Mesendoderm (in vitro differentiated cells): ENCODE results near the gene MRM2.

ENCODE experiments used
- DNase-seq: peaks from one replicate; pipeline ENCODE4 v3.0.0; 2013
- H2AK5ac ChIP-seq: 2 replicates; pipeline ENCODE4 v1.6.1; 2013; ENCODE audit warnings: low read length, inconsistent platforms
- H2BK120ac ChIP-seq: 2 replicates; pipeline ENCODE4 v1.6.1; 2013; ENCODE audit warnings: low read depth, mild to moderate bottlenecking, low read length, moderate library complexity, mixed read lengths
- H2BK15ac ChIP-seq: replicated peaks from 2 replicates; pipeline ENCODE4 v1.6.1; 2013; ENCODE audit warnings: low read depth, mild to moderate bottlenecking, moderate library complexity
- H2BK5ac ChIP-seq: 2 replicates; pipeline ENCODE4 v1.6.1; 2013; ENCODE audit warnings: low read length, inconsistent platforms
- H3K18ac ChIP-seq: 2 replicates; pipeline ENCODE4 v1.6.1; 2013; ENCODE audit warnings: mild to moderate bottlenecking, low read length, mixed read lengths
- H3K23ac ChIP-seq: one replicate; pipeline ENCODE4 v1.6.1; 2013; ENCODE audit warnings: low read length
- H3K27ac ChIP-seq: 2 replicates; pipeline ENCODE4 v1.5.1; 2013; ENCODE audit warnings: low read depth, mild to moderate bottlenecking, inconsistent platforms, low read length, moderate library complexity
- H3K27me3 ChIP-seq: 2 replicates; pipeline ENCODE4 v1.6.1; 2013; ENCODE audit warnings: low read length, control low read depth, mild to moderate bottlenecking, inconsistent platforms; ENCODE audit not compliant: insufficient read depth, poor library complexity
- H3K36me3 ChIP-seq: 2 replicates; pipeline ENCODE4 v1.6.1; 2013; ENCODE audit warnings: low read length, inconsistent platforms; ENCODE audit not compliant: control insufficient read depth, insufficient read depth
- H3K4ac ChIP-seq: one replicate; pipeline ENCODE4 v1.6.1; 2013; ENCODE audit warnings: low read depth, mild to moderate bottlenecking, low read length, moderate library complexity
- H3K4me1 ChIP-seq: 2 replicates; pipeline ENCODE4 v1.6.1; 2013; ENCODE audit warnings: low read depth, low read length, inconsistent platforms; ENCODE audit not compliant: control insufficient read depth
- H3K4me2 ChIP-seq: 2 replicates; pipeline ENCODE4 v1.6.1; 2013; ENCODE audit warnings: low read length
- H3K4me3 ChIP-seq: 2 replicates; pipeline ENCODE4 v1.5.1; 2013; ENCODE audit warnings: mild to moderate bottlenecking, low read length
- H3K56ac ChIP-seq: one replicate; pipeline ENCODE4 v1.6.1; 2013; ENCODE audit warnings: low read length
- H3K79me1 ChIP-seq: 2 replicates; pipeline ENCODE4 v1.6.1; 2013; ENCODE audit warnings: low read length, inconsistent platforms
- H3K79me2 ChIP-seq: 2 replicates; pipeline ENCODE4 v1.6.1; 2013; ENCODE audit warnings: mild to moderate bottlenecking, low read length; ENCODE audit not compliant: control insufficient read depth, insufficient read depth
- H3K9ac ChIP-seq: 2 replicates; pipeline ENCODE4 v1.6.1; 2013; ENCODE audit warnings: low read length, inconsistent platforms
- H4K5ac ChIP-seq: one replicate; pipeline ENCODE4 v1.6.1; 2013; ENCODE audit warnings: low read length
- H4K8ac ChIP-seq: one replicate; pipeline ENCODE4 v1.6.1; 2013; ENCODE audit warnings: low read depth, mild to moderate bottlenecking, control low read depth, low read length, moderate library complexity
- WGBS: extraction: QIAGEN DNeasy Blood & Tissue Kit; methylation state at CpG from one replicate; pipeline ENCODE4 v1.1.7; 2013; ENCODE audit warnings: low lambda C conversion rate, missing lambda C conversion rate; ENCODE audit not compliant: insufficient coverage; ENCODE audit errors: extremely low coverage; 5-methylcytosine and 5-hydroxymethylcytosine counted together

The MRM2 gene

GRCh38 chr7:2196381-2197378 is 45.3 kb downstream of the MRM2 start:
- no peak overlapping the region for H2BK120ac ChIP-seq
- no peak overlapping the region for H3K4me2 ChIP-seq
- no peak overlapping the region for H3K56ac ChIP-seq
- no peak overlapping the region for H3K23ac ChIP-seq
- no peaks in the 10 kb centered on the region for H3K79me2 ChIP-seq
- peaks cover 9% of the 10 kb centered on the region for H3K36me3 ChIP-seq
- H3K18ac ChIP-seq, result no peak overlapping the region
- H3K27ac ChIP-seq, result no peak overlapping the region
- H4K5ac ChIP-seq, result no peak overlapping the region
- no peak overlapping the region for H3K4me3 ChIP-seq
- H3K79me1 ChIP-seq, result peaks cover 2% of the 10 kb centered on the region
- no peaks in the 10 kb centered on the region for H3K4me1 ChIP-seq
- WGBS, result no CpG with 5 or more reads among the region's 32 CpGs
- no peak for DNase-seq
- no peak overlapping the region for H4K8ac ChIP-seq
- no peak overlapping the region for H2AK5ac ChIP-seq
- H3K4ac ChIP-seq, result no peak overlapping the region
- H2BK5ac ChIP-seq, result no peak overlapping the region
- no peak overlapping the region for H2BK15ac ChIP-seq
- H3K9ac ChIP-seq, result no peak overlapping the region
- no peaks in the 10 kb centered on the region for H3K27me3 ChIP-seq

- Histone ChIP-seq H3K4ac (no peak overlapping the region), H4K8ac (no peak overlapping the region), H3K4me3 (no peak overlapping the region), H2BK120ac (no peak overlapping the region), H3K27me3 (no peaks in the 10 kb centered on the region), H3K9ac (no peak overlapping the region), H2BK15ac (no peak overlapping the region), H3K79me1 (peaks cover 2% of the 10 kb centered on the region), H3K18ac (no peak overlapping the region), H3K27ac (no peak overlapping the region), H2AK5ac (no peak overlapping the region), H2BK5ac (no peak overlapping the region), H3K4me2 (no peak overlapping the region), H4K5ac (no peak overlapping the region), H3K36me3 (peaks cover 9% of the 10 kb centered on the region), H3K79me2 (no peaks in the 10 kb centered on the region), H3K56ac (no peak overlapping the region), H3K23ac (no peak overlapping the region), H3K4me1 (no peaks in the 10 kb centered on the region)
- no peak for DNase-seq
- no CpG with 5 or more reads among the region's 13 CpGs for WGBS
These were observed 46.4 kb downstream of the MRM2 start for GRCh38 chr7:2195400-2196246.

- no peak overlapping the region for H4K5ac ChIP-seq
- H3K36me3 ChIP-seq, result peaks cover 6% of the 10 kb centered on the region
- no peak overlapping the region for H4K8ac ChIP-seq
- H3K4ac ChIP-seq, result no peak overlapping the region
- no peak overlapping the region for H3K56ac ChIP-seq
- no peak overlapping the region for H2BK120ac ChIP-seq
- H3K4me1 ChIP-seq, result no peaks in the 10 kb centered on the region
- no peak overlapping the region for H3K9ac ChIP-seq
- H3K4me3 ChIP-seq, result no peak overlapping the region
- no peak overlapping the region for H3K27ac ChIP-seq
- H3K79me1 ChIP-seq, result peaks cover 6% of the 10 kb centered on the region
- no peak for DNase-seq
- H2AK5ac ChIP-seq, result no peak overlapping the region
- H3K79me2 ChIP-seq, result no peaks in the 10 kb centered on the region
- no peaks in the 10 kb centered on the region for H3K27me3 ChIP-seq
- no peak overlapping the region for H3K23ac ChIP-seq
- H2BK15ac ChIP-seq, result no peak overlapping the region
- no peak overlapping the region for H3K18ac ChIP-seq
- no peak overlapping the region for H3K4me2 ChIP-seq
- WGBS, result no CpG with 5 or more reads among the region's 19 CpGs
- H2BK5ac ChIP-seq, result no peak overlapping the region
These were observed 48.3 kb downstream of the MRM2 start for GRCh38 chr7:2193575-2194305.

GRCh38 chr7:2192831-2193534 is 49.0 kb downstream of the MRM2 start:
- WGBS, result no CpG with 5 or more reads among the region's 18 CpGs
- no peaks in the 10 kb centered on the region for H3K4me1 ChIP-seq
- no peak for DNase-seq

GRCh38 chr7:2191016-2191415 is 51.0 kb downstream of the MRM2 start:
- WGBS, result no CpG with 5 or more reads among the region's 9 CpGs
- H3K9ac ChIP-seq, result no peak overlapping the region

More at GRCh38 chr7:2192831-2193534, 49.0 kb downstream of the MRM2 start:
- Histone ChIP-seq H2BK5ac (no peak overlapping the region), H3K27ac (no peak overlapping the region), H3K9ac (no peak overlapping the region), H3K4ac (no peak overlapping the region), H2BK15ac (no peak overlapping the region), H4K8ac (no peak overlapping the region), H3K27me3 (no peaks in the 10 kb centered on the region), H3K4me3 (no peak overlapping the region), H2BK120ac (no peak overlapping the region), H3K18ac (no peak overlapping the region), H3K79me2 (no peaks in the 10 kb centered on the region), H4K5ac (no peak overlapping the region), H3K23ac (no peak overlapping the region), H2AK5ac (no peak overlapping the region), H3K56ac (no peak overlapping the region), H3K36me3 (peaks cover 6% of the 10 kb centered on the region), H3K4me2 (no peak overlapping the region), H3K79me1 (peaks cover 6% of the 10 kb centered on the region)

More at GRCh38 chr7:2191016-2191415, 51.0 kb downstream of the MRM2 start:
- no peak overlapping the region for H2BK5ac ChIP-seq
- H2BK15ac ChIP-seq, result no peak overlapping the region
- H3K4me2 ChIP-seq, result no peak overlapping the region
- no peak overlapping the region for H3K56ac ChIP-seq
- peaks cover 4% of the 10 kb centered on the region for H3K36me3 ChIP-seq
- H2AK5ac ChIP-seq, result no peak overlapping the region
- DNase-seq, result no peak
- H4K5ac ChIP-seq, result no peak overlapping the region
- H3K79me1 ChIP-seq, result peaks cover 4% of the 10 kb centered on the region
- H3K18ac ChIP-seq, result no peak overlapping the region
- H3K4me1 ChIP-seq, result no peaks in the 10 kb centered on the region
- H3K27me3 ChIP-seq, result no peaks in the 10 kb centered on the region
- no peak overlapping the region for H3K4me3 ChIP-seq
- no peak overlapping the region for H4K8ac ChIP-seq
- H2BK120ac ChIP-seq, result no peak overlapping the region
- no peak overlapping the region for H3K23ac ChIP-seq
- H3K79me2 ChIP-seq, result no peaks in the 10 kb centered on the region
- H3K27ac ChIP-seq, result no peak overlapping the region
- H3K4ac ChIP-seq, result no peak overlapping the region
